H1 (cell line): Measurements from ENCODE around the gene RGS3. TPM values are rescaled to one million over a fixed set of nuclear protein-coding genes. Genes with fewer than 3 reads are reported as not detected.

Source experiments
- CHD2 ChIP-seq: IDR thresholded peaks from 2 replicates; pipeline ENCODE4 v1.6.1; 2012; ENCODE audit warnings: low read length, improper control_type of control experiment
- NANOG ChIP-seq: IDR thresholded peaks from 2 replicates; pipeline ENCODE4 v1.6.1; 2011; ENCODE audit warnings: low read length, low read depth, mild to moderate bottlenecking, inconsistent platforms; ENCODE audit not compliant: insufficient read depth, poor library complexity, severe bottlenecking
- RNF2 ChIP-seq: fragments of 200-900, 300-1000 bp; sonication (generic); IDR thresholded peaks from 2 replicates; pipeline ENCODE4 v1.7.1; 2016; ENCODE audit warnings: borderline replicate concordance, low read depth, mild to moderate bottlenecking, antibody characterized with exemption, low read length; ENCODE audit not compliant: poor library complexity, severe bottlenecking; ENCODE audit errors: missing control alignments
- SP4 ChIP-seq: IDR thresholded peaks from 2 replicates; pipeline ENCODE4 v1.6.1; 2012; ENCODE audit warnings: low read length, inconsistent platforms
- polyA plus RNA-seq, 7 experiments: library from polyadenylated mRNA; depleted of rRNA in 3 of 7; stranded (reverse) in 5 of 7; unstranded in 2 of 7; fragments of >200 nt in 5 of 7; fragments of 200-250 nt in 2 of 7; gene quantifications; 1 replicate in 5 of 7; 2 replicates in 1 of 7; 4 replicates in 1 of 7; pipeline versions ENCODE4 v1.2.1 to v1.2.3, GENCODE V29; 2011 to 2013; ENCODE audit warnings: missing spikeins in 2 of 7, mixed read lengths in 2 of 7
- total RNA-seq: library from RNA; stranded (reverse); fragmentation: NEBNext Ultra II Directional; extraction: Animal tissue kit (Norgen Biotek cat#: 25700); gene quantifications from 2 replicates; pipeline ENCODE4 v1.2.1, GENCODE V29; 2021

The RGS3 gene
- total and polyA plus RNA-seq, 2 of the 8 experiments (the other 6 are each of a cell fraction or from before 2014, with no cell fraction given): 12.6 to 18.2 TPM

DNA sequence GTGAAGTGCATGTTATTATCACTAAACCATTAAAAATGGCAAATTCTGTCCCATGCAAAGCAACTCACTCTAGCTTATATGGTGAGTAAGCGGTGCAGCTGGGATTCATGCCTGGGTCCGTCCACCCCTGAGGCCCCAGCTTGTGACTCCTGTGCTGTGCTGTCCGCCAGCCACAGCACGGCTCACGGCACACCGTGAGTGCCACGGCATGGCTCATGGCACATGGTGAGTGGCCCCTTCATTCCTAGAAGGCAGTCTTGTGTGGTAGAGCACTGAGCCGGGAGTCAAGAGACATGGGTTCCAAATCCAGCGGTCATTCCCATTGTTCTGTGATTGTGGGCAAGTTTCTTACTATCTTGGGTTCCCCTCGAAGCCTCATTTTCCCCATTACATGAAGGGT is 18.8 kb downstream of the RGS3 start (continued):
- no peak for TF ChIP-seq RNF2
- no peak for TF ChIP-seq NANOG
- no peak for TF ChIP-seq SP4
- TF ChIP-seq CHD2: no peak
- TF ChIP-seq, all 59 proteins: peak for 0
